WERI-Rb-1 (cell line): ENCODE measurements around the gene CLIC6.

ENCODE experiments used
- DNase-seq: peaks from one replicate; pipeline ENCODE4 v3.0.0-alpha.2; 2020
- H3K27ac ChIP-seq: fragments of 250-450 bp; sonication (Bioruptor Pico); 2 replicates; pipeline ENCODE4 v1.5.1; 2020; ENCODE audit warnings: mild to moderate bottlenecking, moderate library complexity
- H3K27me3 ChIP-seq: fragments of 250-450 bp; sonication (Bioruptor Pico); 2 replicates; pipeline ENCODE4 v1.5.1; 2021; ENCODE audit warnings: mild to moderate bottlenecking, low read depth, moderate library complexity; ENCODE audit not compliant: insufficient read depth, severe bottlenecking
- H3K36me3 ChIP-seq: fragments of 250-450 bp; sonication (Bioruptor Pico); 2 replicates; pipeline ENCODE4 v1.5.1; 2020; ENCODE audit warnings: mild to moderate bottlenecking, moderate library complexity
- H3K4me3 ChIP-seq: 2 replicates; pipeline ENCODE4 v1.5.1; 2011; ENCODE audit warnings: low read depth, mild to moderate bottlenecking, control low read depth, low read length
- H3K9me3 ChIP-seq: fragments of 250-450 bp; sonication (Bioruptor Pico); 2 replicates; pipeline ENCODE4 v1.5.1; 2021; ENCODE audit warnings: mild to moderate bottlenecking, moderate library complexity; ENCODE audit not compliant: severe bottlenecking
- TF ChIP-seq, protein P1 (sequence below): IDR thresholded peaks from 2 replicates; pipeline ENCODE4 v1.5.1; 2011; ENCODE audit warnings: low read depth, mild to moderate bottlenecking, control low read depth, inconsistent platforms, low read length

Gene CLIC6

DNA sequence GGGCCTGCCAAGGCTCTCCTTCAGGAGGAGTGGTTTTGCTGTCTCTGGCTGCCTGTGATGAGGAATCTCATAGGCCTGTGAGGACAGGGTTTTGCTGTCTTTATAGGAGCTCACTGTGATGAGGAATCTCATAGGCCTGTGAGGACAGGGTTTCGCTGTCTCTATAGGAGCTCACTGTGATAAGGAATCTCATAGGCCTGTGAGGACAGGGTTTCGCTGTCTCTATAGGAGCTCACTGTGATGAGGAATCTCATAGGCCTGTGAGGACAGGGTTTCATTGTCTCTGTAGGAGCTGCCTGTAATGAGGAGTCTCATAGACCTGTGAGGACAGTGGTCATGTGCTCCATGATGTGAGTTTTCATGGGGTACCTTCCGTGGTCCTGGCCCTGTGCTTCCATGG, 29.0 kb downstream of the CLIC6 start:
- DNase-seq: no peak
- peaks cover 12% of the 10 kb centered on the region for H3K9me3 ChIP-seq

DNA sequence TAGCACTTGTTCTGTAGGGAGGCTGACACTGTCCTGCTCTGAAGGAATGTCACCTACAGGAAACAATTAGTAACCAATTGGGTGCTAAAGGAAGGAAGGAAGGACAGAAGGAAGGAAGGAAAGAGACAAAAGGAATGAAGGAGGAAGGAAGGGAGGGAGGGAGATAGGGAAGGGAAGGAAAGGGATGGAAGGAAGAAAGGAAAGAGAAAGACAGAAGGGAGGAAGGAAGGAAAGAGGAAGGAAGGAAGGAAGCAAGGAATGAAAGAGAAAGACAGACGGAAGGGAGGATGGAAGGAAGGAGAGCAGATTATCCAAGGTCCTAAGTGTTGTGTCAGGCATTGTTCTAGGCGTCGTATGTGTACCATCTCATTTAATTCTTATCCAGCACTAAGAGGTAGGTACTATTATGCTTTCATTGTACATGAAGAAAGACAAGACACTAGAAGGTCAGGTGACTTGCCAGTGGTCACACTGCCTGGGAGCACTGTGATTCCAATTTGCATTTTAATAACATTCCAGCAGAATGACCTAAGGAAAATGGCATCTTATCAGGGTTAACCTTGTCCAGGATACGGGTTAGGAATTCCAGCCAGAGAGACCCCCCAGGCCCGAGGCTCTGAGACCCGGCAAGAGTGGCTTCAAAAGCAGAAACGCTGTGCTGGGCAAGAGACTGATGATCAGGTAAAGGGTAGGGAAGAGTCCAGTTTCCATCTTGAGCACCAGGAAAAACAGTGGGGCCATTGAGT, 29.6 kb downstream of the CLIC6 start:
- Histone ChIP-seq H3K36me3 (no peaks in the 10 kb centered on the region), H3K9me3 (peaks cover 12% of the 10 kb centered on the region), H3K27ac (no peak overlapping the region), H3K27me3 (peaks cover 94% of the 10 kb centered on the region), H3K4me3 (no peak overlapping the region)
- TF ChIP-seq, protein P1, sequence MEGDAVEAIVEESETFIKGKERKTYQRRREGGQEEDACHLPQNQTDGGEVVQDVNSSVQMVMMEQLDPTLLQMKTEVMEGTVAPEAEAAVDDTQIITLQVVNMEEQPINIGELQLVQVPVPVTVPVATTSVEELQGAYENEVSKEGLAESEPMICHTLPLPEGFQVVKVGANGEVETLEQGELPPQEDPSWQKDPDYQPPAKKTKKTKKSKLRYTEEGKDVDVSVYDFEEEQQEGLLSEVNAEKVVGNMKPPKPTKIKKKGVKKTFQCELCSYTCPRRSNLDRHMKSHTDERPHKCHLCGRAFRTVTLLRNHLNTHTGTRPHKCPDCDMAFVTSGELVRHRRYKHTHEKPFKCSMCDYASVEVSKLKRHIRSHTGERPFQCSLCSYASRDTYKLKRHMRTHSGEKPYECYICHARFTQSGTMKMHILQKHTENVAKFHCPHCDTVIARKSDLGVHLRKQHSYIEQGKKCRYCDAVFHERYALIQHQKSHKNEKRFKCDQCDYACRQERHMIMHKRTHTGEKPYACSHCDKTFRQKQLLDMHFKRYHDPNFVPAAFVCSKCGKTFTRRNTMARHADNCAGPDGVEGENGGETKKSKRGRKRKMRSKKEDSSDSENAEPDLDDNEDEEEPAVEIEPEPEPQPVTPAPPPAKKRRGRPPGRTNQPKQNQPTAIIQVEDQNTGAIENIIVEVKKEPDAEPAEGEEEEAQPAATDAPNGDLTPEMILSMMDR: no peak
- DNase-seq: no peak

More for the DNA sequence above, 29.0 kb downstream of the CLIC6 start:
- H3K36me3 ChIP-seq: no peaks in the 10 kb centered on the region
- TF ChIP-seq, protein P1: no peak
- peaks cover 94% of the 10 kb centered on the region for H3K27me3 ChIP-seq
- H3K4me3 ChIP-seq: no peak overlapping the region
- no peak overlapping the region for H3K27ac ChIP-seq

DNA sequence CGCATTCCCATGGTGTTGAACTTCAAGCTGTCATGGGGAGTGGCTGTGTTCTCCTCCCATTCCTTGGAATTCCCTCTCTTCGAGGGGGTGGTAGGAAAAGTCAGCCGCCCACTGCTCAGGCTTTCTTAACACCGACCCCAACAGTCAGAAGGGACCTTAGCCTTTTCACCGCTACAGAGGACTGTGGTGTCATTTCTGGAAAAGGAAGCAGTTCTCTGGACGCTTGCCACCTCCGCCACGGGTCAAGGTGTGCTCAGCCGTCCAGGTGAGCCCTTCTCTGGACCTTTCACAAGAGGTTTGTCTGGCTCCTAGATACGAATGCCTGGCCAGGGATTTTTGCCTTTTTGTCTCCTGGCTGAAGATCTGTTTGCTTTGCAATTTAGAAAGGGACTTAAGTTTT, 31.8 kb downstream of the CLIC6 start:
- Histone ChIP-seq H3K27me3 (peaks cover 96% of the 10 kb centered on the region), H3K36me3 (no peaks in the 10 kb centered on the region), H3K4me3 (no peak overlapping the region), H3K27ac (no peak overlapping the region), H3K9me3 (peaks cover 3% of the 10 kb centered on the region)
- no peak for DNase-seq
- TF ChIP-seq, protein P1: no peak

DNA sequence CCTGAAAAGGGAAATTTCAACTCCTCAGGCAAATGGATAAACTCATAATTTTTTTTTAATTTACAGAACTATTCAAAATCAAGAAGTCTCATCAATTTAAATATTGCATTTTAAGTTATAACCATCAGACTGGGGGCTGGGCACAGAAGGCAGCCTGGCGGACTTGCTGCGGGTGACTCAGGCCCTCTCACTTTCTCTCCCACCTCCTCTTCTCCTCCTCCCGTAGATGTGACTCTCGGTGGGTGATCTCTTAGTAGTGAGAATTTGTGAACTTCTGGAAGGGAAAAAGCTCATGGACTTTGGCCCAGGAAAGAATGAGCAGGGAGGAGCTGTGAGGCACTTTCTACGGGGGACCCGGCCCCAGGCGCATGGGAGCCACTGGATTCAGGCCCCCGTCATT, 32.9 kb downstream of the CLIC6 start:
- H3K27ac ChIP-seq: no peak overlapping the region
- H3K27me3 ChIP-seq: peaks cover 96% of the 10 kb centered on the region
- TF ChIP-seq, protein P1: no peak

DNA sequence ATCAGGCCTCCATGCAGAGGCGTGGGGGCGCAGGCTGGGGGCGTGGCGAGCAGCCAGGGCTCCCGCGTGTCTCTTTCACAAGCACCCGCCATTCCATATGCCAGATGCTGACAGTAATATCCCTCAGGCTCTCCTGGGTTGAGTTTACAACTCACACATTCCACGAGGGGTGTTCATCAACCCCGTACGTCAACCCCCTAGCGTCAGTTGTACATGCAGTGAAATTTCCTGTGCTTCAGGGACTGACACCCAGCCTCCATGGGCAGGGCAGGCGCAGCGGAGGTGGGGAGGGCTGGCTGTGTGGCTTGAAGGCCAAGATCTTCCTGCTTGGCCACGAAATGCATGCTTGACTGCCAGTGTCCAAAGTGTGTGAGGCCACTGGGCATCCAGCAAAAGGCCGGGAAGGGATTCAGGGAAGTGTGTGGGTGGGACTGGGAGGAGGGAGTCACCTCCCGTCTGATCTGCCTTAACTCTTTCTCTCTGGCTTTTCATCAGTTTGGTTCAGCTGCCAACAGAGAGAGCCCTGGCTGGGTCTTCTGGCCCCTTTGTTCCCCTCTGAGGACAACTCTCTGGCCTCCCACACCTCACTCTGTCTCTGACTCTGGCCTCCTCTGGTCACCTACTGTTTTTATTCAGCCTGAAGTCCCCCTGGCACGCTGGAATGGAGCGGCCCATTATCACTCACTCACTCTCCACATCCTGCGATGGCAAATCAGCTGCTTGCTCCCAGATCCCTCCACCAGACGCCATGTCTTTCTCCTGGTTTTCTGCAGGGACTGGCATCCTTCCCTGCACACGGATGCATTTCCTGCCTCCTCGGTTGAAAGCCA, 33.8 kb downstream of the CLIC6 start:
- TF ChIP-seq, protein P1: no peak
- H3K27ac ChIP-seq: no peak overlapping the region
- peaks cover 96% of the 10 kb centered on the region for H3K27me3 ChIP-seq

More for the DNA sequence above, 32.9 kb downstream of the CLIC6 start:
- Histone ChIP-seq H3K36me3 (no peaks in the 10 kb centered on the region), H3K4me3 (no peak overlapping the region), H3K9me3 (peaks cover 3% of the 10 kb centered on the region)
- no peak for DNase-seq

More for the DNA sequence above, 33.8 kb downstream of the CLIC6 start:
- peaks cover 3% of the 10 kb centered on the region for H3K9me3 ChIP-seq
- no peaks in the 10 kb centered on the region for H3K36me3 ChIP-seq
- no peak overlapping the region for H3K4me3 ChIP-seq
- no peak for DNase-seq
